ENCODE data around the gene ARID2.
A peak's percentile ranks its signal among the peaks of the same experiment; 100 is the strongest.

The ARID2 gene

GRCh38 chr12:45872446-45872845 lies 142.9 kb downstream of the ARID2 start:
- Histone ChIP-seq H3K9me3 (no peaks in the 10 kb centered on the region), H3K36me3 (replicated peaks) (peaks cover 10% of the 10 kb centered on the region; the same call in 1 of the 2 replicates), H3K27me3 (ENCODE audit: low read depth) (no peaks in the 10 kb centered on the region), H3K4me1 (no peaks in the 10 kb centered on the region), H3K4me3 (no peak overlapping the region)
- in situ Hi-C loops (cut with MboI; ENCODE audit: low sequenced_read_pairs), result no loop called here
- DNase-seq (ENCODE audit: low spot score in 2 of 2), result no peak

GRCh38 chr12:45877069-45877468 lies 147.6 kb downstream of the ARID2 start:
- Histone ChIP-seq H3K4me1 (no peaks in the 10 kb centered on the region), H3K9me3 (no peaks in the 10 kb centered on the region), H3K27me3 (ENCODE audit: low read depth) (no peaks in the 10 kb centered on the region), H3K4me3 (no peak overlapping the region), H3K36me3 (replicated peaks) (peaks cover 10% of the 10 kb centered on the region)
- in situ Hi-C loops (cut with MboI; ENCODE audit: low sequenced_read_pairs), result no loop called here
- no peak for DNase-seq (ENCODE audit: low spot score in 2 of 2)

GRCh38 chr12:45878630-45879255 lies 149.2 kb downstream of the ARID2 start:
- H3K4me3 ChIP-seq, result no peak overlapping the region
- in situ Hi-C loops (cut with MboI; ENCODE audit: low sequenced_read_pairs), result no loop called here
- no peaks in the 10 kb centered on the region for H3K4me1 ChIP-seq
- H3K27me3 ChIP-seq (ENCODE audit: low read depth), result no peaks in the 10 kb centered on the region
- no peaks in the 10 kb centered on the region for H3K9me3 ChIP-seq
- DNase-seq (ENCODE audit: low spot score in 2 of 2), result no peak
- H3K36me3 ChIP-seq (replicated peaks), result peaks cover 6% of the 10 kb centered on the region

- peaks cover 7% of the 10 kb centered on the region for H3K36me3 ChIP-seq (replicated peaks)
- no peak for DNase-seq (ENCODE audit: low spot score in 2 of 2)
- no peak overlapping the region for H3K4me3 ChIP-seq
- no peaks in the 10 kb centered on the region for H3K27me3 ChIP-seq (ENCODE audit: low read depth)
- H3K4me1 ChIP-seq, result no peaks in the 10 kb centered on the region
- in situ Hi-C loops (cut with MboI; ENCODE audit: low sequenced_read_pairs), result no loop called here
- no peaks in the 10 kb centered on the region for H3K9me3 ChIP-seq
Measured at GRCh38 chr12:45879363-45879895, 149.9 kb downstream of the ARID2 start.

- Histone ChIP-seq H3K4me1 (no peaks in the 10 kb centered on the region), H3K4me3 (no peak overlapping the region), H3K27me3 (ENCODE audit: low read depth) (no peaks in the 10 kb centered on the region), H3K36me3 (replicated peaks) (peaks cover 9% of the 10 kb centered on the region), H3K9me3 (no peaks in the 10 kb centered on the region; the same call in 1 of the 2 replicates)
- no peak for DNase-seq (ENCODE audit: low spot score in 2 of 2)
- in situ Hi-C loops (cut with MboI; ENCODE audit: low sequenced_read_pairs), result no loop called here
Measured at GRCh38 chr12:45880533-45880932, 151.0 kb downstream of the ARID2 start.

DNA sequence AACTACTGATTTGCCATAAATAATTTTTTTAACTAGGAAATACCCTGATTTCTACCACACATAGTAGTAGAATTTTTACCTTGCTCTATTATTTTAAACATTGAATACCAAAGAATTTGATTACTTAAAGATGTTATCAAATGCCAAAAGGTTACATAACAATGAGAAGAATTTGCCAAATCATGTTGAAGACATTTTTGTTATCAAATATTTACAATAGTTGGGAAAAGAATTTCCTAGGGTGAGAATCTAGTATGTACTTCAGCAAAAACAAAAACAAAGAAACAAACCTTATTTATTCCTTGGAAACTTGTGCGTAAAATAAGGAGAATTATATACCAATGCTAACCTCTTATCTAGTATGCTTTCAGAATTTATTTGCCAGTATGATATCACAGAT lies 153.7 kb downstream of the ARID2 start:
- DNase-seq (ENCODE audit: low spot score in 2 of 2), result no peak
- H3K4me1 ChIP-seq, result peaks cover 3% of the 10 kb centered on the region; the same call in 1 of the 2 replicates
- H3K9me3 ChIP-seq, result no peaks in the 10 kb centered on the region; the same call in 1 of the 2 replicates
- no peaks in the 10 kb centered on the region for H3K27me3 ChIP-seq (ENCODE audit: low read depth)
- H3K4me3 ChIP-seq, result no peak overlapping the region
- in situ Hi-C loops (cut with MboI; ENCODE audit: low sequenced_read_pairs), result no loop called here
- peaks cover 21% of the 10 kb centered on the region for H3K36me3 ChIP-seq (replicated peaks)

DNA sequence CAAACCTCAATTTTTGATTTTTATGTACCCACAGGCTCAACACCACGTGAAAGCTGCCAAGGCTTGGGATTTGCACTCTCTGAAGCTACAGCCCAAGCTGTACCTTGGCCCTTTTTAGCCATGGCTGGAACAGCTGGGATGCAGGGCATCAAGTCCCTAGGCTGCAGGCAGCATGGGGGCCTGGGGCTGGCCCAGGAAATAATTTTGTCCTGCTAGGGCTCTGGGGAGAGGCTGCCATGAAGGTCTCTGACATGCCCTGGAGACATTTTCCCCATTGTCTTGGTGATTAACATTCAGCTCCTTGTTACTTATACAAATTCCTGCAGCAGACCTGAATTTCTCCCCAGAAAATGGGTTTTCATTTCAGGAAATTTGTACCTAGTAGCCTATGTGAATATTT lies 157.2 kb downstream of the ARID2 start:
- Histone ChIP-seq H3K4me3 (no peak overlapping the region), H3K9me3 (no peaks in the 10 kb centered on the region; the same call in 1 of the 2 replicates), H3K36me3 (replicated peaks) (peaks cover 21% of the 10 kb centered on the region), H3K4me1 (peaks cover 3% of the 10 kb centered on the region; the same call in 1 of the 2 replicates), H3K27me3 (ENCODE audit: low read depth) (no peaks in the 10 kb centered on the region)
- in situ Hi-C loops (cut with MboI; ENCODE audit: low sequenced_read_pairs), result no loop called here
- peak; percentile 3 to 31 for DNase-seq (ENCODE audit: low spot score in 2 of 2)

DNA sequence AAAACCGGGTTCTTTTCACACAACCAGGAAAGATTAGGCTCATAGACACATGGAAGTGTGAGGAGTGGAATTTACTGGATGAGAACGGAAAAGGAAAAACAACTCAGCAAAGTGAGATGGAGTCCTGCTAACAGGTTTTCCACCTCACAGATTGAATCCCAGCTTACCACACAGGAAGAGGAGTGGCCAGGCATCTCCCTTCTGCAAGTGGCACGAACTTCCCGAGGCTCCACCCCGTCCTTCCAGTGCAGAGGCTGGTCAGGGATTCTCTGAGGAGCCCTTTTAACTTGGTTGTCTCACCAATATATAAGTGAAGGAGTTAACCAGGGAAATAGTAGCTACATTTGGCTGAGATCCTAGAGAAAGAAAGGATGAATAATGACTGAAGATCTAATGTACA lies 158.0 kb downstream of the ARID2 start:
- peaks cover 26% of the 10 kb centered on the region for H3K36me3 ChIP-seq (replicated peaks)
- no peak for DNase-seq (ENCODE audit: low spot score in 2 of 2)
- in situ Hi-C loops (cut with MboI; ENCODE audit: low sequenced_read_pairs), result no loop called here
- no peak overlapping the region for H3K4me3 ChIP-seq
- H3K9me3 ChIP-seq, result no peaks in the 10 kb centered on the region; the same call in 1 of the 2 replicates
- no peaks in the 10 kb centered on the region for H3K27me3 ChIP-seq (ENCODE audit: low read depth)
- H3K4me1 ChIP-seq, result peaks cover 3% of the 10 kb centered on the region; the same call in 1 of the 2 replicates

- Histone ChIP-seq H3K4me1 (peaks cover 3% of the 10 kb centered on the region; the same call in 1 of the 2 replicates), H3K36me3 (replicated peaks) (peaks cover 18% of the 10 kb centered on the region), H3K9me3 (no peaks in the 10 kb centered on the region; the same call in 1 of the 2 replicates), H3K4me3 (no peak overlapping the region), H3K27me3 (ENCODE audit: low read depth) (no peaks in the 10 kb centered on the region)
- DNase-seq (ENCODE audit: low spot score in 2 of 2), result no peak
- in situ Hi-C loops (cut with MboI; ENCODE audit: low sequenced_read_pairs), result no loop called here
Measured at GRCh38 chr12:45890276-45890675, 160.8 kb downstream of the ARID2 start.

DNA sequence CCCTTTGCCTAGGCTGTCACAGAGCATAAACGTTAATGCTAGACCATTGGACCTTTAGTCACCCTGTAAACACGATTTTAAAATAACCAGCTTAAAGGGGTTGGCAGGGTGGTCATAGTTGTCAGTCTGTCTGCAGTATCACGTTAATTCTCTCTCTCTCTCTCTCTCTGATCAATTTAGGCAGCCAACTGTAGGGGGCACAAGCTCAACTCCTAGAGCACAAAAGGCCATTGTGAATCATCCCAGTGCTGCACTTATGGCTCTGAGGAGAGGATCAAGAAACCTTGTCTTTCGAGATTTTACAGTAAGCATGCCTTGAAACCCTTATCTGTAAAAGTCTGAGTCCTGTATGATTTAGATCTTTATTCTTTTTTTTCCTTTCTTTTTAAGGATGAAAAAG lies 163.7 kb downstream of the ARID2 start:
- H3K4me3 ChIP-seq, result no peak overlapping the region
- no peaks in the 10 kb centered on the region for H3K4me1 ChIP-seq
- peaks cover 5% of the 10 kb centered on the region; the same call in 1 of the 2 replicates for H3K36me3 ChIP-seq (replicated peaks)
- no peak for DNase-seq (ENCODE audit: low spot score in 2 of 2)
- in situ Hi-C loops (cut with MboI; ENCODE audit: low sequenced_read_pairs), result no loop called here
- H3K9me3 ChIP-seq, result no peaks in the 10 kb centered on the region; the same call in 1 of the 2 replicates
- no peaks in the 10 kb centered on the region for H3K27me3 ChIP-seq (ENCODE audit: low read depth)

DNA sequence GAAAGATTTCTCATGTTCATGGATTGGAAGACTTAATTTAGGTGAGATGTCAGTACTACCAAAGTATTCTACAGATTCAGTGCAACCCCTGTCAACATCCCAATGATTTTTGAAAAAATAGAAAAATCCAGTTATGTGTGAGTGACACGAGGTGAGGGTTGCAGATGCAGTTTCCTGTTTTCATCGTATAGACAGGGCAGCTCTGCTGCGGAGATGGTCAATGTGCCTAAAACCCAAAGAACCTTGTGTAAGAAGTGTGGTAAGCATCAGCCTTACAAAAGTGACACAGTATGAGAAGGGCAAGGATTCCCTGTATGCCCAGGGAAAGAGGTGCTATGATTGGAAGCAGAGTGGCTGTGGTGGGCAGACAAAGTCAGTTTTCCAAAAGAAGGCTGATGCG lies 166.5 kb downstream of the ARID2 start:
- no peaks in the 10 kb centered on the region for H3K4me1 ChIP-seq
- no peak for DNase-seq (ENCODE audit: low spot score in 2 of 2)
- H3K4me3 ChIP-seq, result no peak overlapping the region
- peaks cover 5% of the 10 kb centered on the region; the same call in 1 of the 2 replicates for H3K36me3 ChIP-seq (replicated peaks)
- in situ Hi-C loops (cut with MboI; ENCODE audit: low sequenced_read_pairs), result no loop called here
- no peaks in the 10 kb centered on the region for H3K27me3 ChIP-seq (ENCODE audit: low read depth)
- no peaks in the 10 kb centered on the region; the same call in 1 of the 2 replicates for H3K9me3 ChIP-seq

- Histone ChIP-seq H3K27me3 (ENCODE audit: low read depth) (no peaks in the 10 kb centered on the region), H3K36me3 (replicated peaks) (peaks cover under 1% of the 10 kb centered on the region; the same call in 1 of the 2 replicates), H3K4me1 (no peaks in the 10 kb centered on the region), H3K9me3 (no peaks in the 10 kb centered on the region; the same call in 1 of the 2 replicates), H3K4me3 (no peak overlapping the region)
- in situ Hi-C loops (cut with MboI; ENCODE audit: low sequenced_read_pairs), result no loop called here
- DNase-seq (ENCODE audit: low spot score in 2 of 2), result no peak
Measured at GRCh38 chr12:45898094-45898493, 168.6 kb downstream of the ARID2 start.

DNA sequence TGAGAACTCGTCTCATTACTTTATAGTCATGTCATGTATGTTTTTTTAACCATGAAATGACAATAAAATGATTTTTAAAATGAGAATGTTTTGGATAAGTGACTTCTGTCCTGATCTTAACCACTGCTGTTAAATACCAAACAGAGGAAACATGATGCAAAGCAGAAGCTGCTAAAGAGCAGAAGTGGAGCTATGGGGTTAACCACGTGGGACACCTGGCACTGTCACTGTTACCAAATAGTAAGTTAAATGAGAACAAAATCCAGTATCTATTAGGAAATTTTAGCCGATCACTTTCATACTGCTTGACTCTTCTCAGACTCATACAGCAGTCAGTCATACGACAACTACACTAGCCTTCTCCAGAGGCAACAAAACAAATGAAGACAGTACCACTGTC lies 178.4 kb downstream of the ARID2 start:
- DNase-seq (ENCODE audit: low spot score in 2 of 2), result no peak
- in situ Hi-C loops (cut with MboI; ENCODE audit: low sequenced_read_pairs), result no loop called here
- H3K4me1 ChIP-seq, result no peaks in the 10 kb centered on the region

GRCh38 chr12:45909041-45909713 lies 179.7 kb downstream of the ARID2 start:
- H3K9me3 ChIP-seq, result no peaks in the 10 kb centered on the region
- no peak overlapping the region for H3K4me3 ChIP-seq
- H3K36me3 ChIP-seq (replicated peaks), result peaks cover 5% of the 10 kb centered on the region; the same call in 1 of the 2 replicates
- in situ Hi-C loops (cut with MboI; ENCODE audit: low sequenced_read_pairs), result no loop called here
- no peak for DNase-seq (ENCODE audit: low spot score in 2 of 2)
- no peaks in the 10 kb centered on the region for H3K27me3 ChIP-seq (ENCODE audit: low read depth)
- no peaks in the 10 kb centered on the region for H3K4me1 ChIP-seq

More for the DNA sequence above, 178.4 kb downstream of the ARID2 start:
- Histone ChIP-seq H3K36me3 (replicated peaks) (peaks cover 7% of the 10 kb centered on the region; the same call in 1 of the 2 replicates), H3K9me3 (no peaks in the 10 kb centered on the region), H3K27me3 (ENCODE audit: low read depth) (no peaks in the 10 kb centered on the region), H3K4me3 (no peak overlapping the region)

Measured in HAP-1 (cell line).